Stimulated activated naive CD4-positive, alpha-beta T cell (primary cell): ENCODE data around the gene PARD3.

Experiments used
- DNase-seq, 6 experiments: peaks; one replicate each; lab custom pipeline; 2025; lab: John Stamatoyannopoulos, UW

The PARD3 gene

DNA sequence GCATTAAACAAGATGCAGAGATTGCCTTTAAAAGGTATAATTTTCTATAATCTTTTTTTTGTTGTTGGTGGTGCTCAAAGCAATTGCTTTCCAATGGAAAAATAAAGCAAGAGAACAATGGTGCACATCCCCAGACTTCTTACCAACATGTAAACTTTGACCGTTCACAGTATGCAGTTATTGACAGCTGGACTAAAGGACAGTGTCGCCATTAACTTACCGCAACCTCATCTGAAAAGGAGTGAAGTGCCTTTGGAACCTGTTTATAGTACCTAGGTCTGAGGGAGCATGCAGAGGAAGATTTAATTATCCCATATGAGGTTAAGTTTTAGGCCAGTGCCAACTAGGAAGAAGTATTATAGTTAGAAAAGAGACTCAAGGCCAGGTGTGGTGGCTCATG is 654.5 kb downstream of the PARD3 start:
- DNase-seq, result no peak

DNA sequence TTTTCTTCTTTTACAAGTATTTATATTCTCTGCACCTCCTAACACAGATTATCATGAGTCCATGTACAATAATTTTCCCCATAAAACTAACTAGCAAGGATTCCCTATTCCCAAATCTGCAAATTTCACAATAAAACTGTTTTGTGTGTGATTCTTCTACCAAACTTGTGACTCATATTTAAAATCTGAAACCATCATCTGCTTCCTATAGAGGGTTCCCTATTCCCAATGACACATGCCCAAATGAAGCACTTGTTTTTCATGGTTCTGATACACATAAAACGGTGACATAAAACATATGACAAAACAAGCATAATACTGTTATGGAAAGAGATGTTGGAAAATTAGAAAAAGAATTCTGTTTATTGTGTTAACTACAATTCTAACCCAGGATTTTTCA is 657.6 kb downstream of the PARD3 start:
- no peak for DNase-seq

DNA sequence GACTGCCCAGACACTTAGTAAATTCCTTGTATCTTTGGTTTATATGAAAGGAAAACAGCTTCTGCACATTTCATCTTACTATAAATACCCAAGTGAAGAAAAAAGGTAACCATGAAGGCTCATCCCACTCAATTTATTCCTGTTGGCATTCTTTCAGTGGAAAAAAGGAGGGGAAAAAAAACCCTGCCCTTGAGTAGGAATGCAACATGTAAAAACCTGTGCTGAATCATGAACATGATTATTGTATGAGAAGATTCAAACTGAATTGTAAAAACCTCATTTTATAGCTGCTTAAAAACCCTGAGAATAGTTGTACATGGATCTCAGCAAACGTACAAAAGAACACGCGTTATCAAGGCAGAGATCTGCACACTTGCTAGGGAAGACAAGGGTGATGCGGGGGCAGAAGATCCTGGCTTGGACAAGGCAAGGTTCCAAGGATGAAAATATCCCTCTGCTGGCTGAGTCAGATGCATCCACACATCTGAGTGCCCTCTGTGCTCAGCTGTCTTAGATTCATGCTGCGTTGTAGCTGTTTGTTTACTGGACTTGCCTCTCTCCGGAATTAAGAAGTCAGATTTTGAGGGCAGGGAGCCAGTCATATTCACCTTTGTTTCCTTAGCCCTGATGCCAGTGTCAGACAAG is 658.2 kb downstream of the PARD3 start:
- DNase-seq, result no peak

DNA sequence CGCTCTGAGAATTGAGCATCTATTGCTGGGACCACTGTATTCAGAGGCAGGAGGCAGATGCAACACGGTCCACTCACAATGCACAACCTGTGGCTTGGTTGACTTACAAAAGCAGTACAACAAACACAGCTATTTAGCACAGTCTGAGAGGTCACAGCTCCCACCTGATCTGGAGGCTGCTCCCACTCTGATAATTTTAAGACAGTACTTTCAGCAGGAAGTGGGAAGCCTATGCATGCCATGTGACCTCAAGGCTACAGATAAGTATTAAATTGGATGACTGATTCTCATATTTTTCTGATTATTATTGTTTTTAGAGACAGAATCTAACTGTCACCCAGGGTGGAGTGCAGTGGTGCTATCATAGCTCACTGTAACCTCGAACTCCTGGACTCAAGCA is 659.3 kb downstream of the PARD3 start:
- DNase-seq, result no peak

DNA sequence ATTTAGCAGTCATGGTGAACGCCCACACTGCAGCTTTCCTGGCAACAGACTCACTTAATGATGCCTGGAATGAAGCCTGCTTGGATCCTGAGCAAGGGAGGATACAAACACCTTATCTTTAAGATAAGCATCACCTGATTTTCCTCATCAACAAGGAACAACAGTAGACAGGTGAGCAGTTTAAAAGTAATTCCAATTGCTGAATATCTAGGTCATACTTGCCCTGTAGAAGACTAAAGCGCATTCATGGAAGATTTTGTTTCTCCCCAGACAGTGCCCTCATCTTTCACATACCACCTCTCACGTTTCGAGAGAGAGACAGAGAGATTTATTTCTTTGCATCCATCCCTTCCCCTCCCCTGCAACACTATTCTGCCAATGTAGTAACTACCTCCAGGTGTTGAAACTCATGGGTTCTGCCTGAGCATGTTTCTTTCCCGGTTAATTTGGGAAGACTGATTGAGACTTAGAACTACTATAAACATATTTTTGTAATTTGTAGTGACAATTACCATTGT is 660.7 kb downstream of the PARD3 start:
- no peak for DNase-seq

DNA sequence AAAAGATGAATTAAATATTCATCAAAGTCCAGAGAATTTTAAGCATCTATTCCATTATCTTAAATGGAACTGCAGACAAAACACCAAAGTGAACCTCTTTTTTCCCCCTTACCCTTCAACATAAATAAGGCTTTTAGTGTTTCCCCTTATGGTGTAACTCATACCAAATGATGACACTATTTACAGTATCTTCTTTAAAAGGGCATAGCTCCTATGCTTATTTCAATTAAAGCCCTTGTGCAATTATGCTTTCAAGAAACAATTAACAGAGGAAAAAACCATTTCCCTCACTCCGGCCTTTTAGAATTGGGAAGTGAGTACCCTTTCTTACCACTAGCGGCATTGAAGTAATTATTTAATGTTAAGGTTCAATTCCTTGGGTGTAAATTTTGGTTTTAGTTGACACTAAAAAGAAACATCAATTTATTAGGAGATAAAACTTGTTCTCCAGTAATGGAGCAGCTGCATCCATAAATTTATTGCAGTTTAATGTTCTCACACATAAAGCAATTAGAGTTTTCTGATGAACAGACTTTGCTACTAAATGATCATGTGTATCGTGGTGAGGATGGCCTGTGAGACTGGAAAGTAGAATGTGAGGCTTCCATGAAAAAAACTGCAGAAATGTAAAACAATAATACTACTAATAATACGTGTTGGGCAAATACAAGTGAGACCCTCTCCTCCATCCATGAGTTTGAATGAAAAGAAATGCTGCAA is 661.3 kb downstream of the PARD3 start:
- DNase-seq, result no peak

DNA sequence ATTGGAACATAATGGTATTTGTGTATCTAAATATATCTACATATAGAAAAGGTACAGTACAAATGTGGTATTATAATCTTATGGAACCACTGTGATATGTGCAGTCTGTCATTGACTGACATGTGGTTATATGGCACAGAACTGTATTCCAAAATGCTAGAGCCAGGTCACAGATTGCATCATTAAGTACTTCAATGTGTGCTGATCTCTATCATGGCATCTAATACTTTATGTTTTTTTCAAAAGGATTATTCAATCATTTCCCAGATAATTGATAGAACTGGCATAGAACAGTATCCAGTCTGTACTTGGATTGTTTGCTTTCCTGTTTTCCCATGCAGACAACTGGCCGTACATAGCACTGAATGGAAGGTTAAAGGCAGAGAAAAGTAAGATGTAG is 662.7 kb downstream of the PARD3 start:
- no peak for DNase-seq

- no peak for DNase-seq
Measured at GRCh38 chr10:34151931-34152330, 663.2 kb downstream of the PARD3 start.

DNA sequence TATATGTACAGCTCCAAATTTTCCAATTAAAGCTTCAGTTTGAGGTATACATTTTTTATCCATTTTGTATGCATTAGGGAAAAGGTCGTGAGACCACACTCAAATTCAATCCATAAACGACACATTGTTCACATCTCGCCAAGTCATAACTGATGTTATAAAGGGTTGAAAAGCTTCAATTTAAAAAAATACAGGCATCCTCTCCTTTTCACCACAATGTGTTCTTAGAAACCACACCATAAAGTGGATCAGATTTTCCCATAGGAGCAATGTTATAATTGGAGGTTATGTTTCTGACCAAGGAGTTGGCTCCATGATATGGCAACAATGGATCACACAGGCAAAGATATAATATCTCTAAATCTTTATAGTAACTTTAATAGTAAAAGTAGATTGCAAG is 663.6 kb downstream of the PARD3 start:
- no peak for DNase-seq

DNA sequence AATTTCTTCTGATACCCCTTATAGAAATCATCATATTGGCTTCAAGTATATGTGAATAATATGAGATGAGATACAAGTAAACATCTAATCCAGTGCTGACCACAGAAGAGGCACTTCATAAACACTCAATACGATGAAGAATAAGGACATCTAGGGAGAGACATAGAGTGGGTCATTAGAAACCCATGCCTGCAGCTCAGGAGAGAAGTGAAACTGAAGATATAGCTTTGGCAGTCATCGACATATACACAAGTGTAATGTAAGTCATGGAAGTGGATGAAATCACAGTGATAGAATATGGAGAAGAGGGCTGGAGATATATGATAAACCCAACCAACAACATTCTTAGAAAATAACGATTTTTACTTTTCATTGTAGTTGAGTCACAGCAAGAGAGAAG is 665.0 kb downstream of the PARD3 start:
- no peak for DNase-seq

DNA sequence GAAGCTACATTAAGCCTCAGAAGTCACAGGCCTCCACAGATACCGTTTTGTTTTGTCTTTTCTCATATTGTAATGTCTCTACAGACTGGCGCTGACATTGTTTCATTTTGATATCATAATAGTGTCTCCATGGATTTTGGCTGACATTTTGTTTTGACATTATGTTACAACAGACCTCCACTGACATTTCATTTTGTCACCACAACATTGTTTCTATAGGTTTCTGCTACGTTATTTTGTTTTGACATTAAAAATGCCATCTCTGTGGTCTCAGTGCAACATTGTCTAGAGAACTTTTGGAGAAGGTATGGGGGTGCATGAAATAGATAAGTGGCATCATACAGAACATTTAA is 666.8 kb downstream of the PARD3 start:
- no peak for DNase-seq

GRCh38 chr10:34147641-34148304 is 667.3 kb downstream of the PARD3 start:
- no peak for DNase-seq

DNA sequence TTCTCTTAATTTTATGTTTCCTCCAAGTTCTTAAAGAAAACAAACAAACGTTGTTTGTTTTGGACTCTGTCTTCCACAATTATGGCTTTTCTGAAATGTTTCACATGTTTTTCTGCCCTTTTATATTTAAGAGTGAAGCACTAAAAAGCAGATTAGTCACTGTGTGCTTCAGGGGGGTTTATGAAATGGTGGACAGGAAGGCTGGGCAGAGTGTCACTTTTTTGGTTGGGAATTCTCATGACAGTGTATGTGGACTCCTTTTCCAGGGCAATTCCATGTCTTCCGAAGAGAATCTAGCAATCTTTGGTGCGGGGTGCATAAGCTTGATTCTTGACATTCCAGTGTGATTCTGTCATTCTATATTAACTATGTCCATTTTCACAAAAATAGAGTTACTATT is 669.4 kb downstream of the PARD3 start:
- no peak for DNase-seq

DNA sequence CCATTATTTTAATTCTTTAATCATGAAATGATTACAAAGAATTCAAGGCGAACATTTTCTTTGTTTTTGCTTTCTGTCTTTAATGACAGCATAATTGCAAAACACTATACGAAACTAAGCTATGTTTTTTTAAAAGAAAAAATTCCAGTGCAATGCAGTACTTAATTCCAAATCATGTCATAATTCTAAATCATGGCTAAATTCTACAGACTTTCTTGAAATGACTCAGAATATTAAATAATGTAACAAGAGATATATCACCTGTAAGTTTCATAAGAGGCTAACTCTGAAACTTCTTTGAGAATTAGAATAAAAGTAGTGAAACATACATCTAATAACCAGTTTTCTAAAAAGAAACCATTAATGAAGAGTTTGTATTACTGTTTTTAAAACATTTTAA is 671.6 kb downstream of the PARD3 start:
- no peak for DNase-seq

- no peak for DNase-seq
Measured at GRCh38 chr10:34141032-34141680, 673.9 kb downstream of the PARD3 start.

DNA sequence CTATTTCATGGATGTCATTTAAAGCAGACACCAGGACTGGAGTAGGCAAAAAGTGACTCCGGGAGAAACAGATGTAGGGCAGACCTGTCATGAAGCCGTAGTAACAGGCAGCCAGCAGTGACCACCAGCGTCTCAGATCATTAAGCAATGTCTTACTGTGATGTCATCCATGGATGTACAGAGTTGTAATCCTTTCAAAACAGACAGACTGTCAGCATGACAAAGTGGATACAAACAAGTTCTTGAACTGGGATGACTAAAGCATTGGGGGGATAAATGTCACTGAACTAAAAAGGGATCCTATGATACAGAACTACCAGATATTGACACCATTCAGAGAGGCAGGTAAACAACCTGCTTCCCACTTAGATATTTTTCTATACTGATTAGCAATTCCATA is 675.5 kb downstream of the PARD3 start:
- no peak for DNase-seq

- no peak for DNase-seq
Measured at GRCh38 chr10:34137955-34138354, 677.1 kb downstream of the PARD3 start.

DNA sequence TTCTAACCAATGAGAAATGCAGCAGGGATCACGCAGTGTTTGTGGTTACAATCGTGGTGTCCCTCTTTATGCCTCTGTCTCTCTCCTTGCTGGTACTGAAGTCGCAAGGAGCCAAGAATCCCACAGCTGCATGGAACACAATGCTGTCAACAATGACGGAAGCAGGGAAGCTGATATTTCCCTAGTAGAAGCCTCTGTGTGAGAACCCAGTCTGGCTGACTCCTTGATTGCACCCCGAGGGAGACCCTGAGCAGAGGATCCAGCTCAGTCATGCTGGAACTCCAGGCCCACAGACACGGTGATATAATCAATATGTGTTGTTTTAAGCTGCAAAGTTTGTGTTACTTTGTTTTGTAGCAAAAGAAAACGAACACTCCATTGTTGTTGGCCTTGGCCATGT is 677.9 kb downstream of the PARD3 start:
- DNase-seq, result no peak

- DNase-seq, result no peak
Measured at GRCh38 chr10:34135515-34135914, 679.6 kb downstream of the PARD3 start.

- DNase-seq, result no peak
Measured at GRCh38 chr10:34134602-34135001, 680.5 kb downstream of the PARD3 start.

GRCh38 chr10:34133406-34133805 is 681.7 kb downstream of the PARD3 start:
- no peak for DNase-seq

- no peak for DNase-seq
Measured at GRCh38 chr10:34131152-34131551, 683.9 kb downstream of the PARD3 start.

GRCh38 chr10:34127676-34128075 is 687.4 kb downstream of the PARD3 start:
- DNase-seq, result no peak
